Measurements from ENCODE around the gene PLEKHA7.

- TF ChIP-seq CTCF (conservative IDR thresholded peaks at IDR 0.05) (no peak), ZFX (IDR thresholded peaks at IDR 0.05) (no peak)
Measured at GRCh38 chr11:16786131-16786530, 228.1 kb downstream of the PLEKHA7 start.
